Measurements from ENCODE around the gene FBXW7. TPM values are rescaled to one million over a fixed set of nuclear protein-coding genes. Genes with fewer than 3 reads are reported as not detected.

The FBXW7 gene
- total and polyA plus RNA-seq, 5 donors = 14.8 to 52.2 (median 47.3) TPM

DNA sequence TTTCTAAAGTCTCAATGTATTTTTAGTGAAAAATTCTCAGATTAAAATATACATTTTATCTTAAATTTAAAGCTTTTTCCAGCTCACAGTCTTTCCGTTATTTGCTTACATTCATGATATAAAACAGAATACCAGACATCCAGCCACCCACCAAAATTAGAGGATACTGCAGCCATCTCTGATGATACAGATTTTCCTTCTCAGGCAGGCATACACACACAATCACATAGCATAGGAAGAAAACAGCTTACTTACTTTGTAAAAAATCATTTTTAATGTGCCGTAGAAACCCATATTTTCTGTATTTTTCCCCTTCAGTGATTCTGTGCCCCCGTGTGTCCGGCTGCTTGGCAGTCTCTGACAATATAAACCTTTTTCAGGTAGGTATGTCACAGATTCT is 183.7 kb downstream of the FBXW7 start:
- DNase-seq (no peak), ATAC-seq (peak; percentile 13 to 33)
- Histone ChIP-seq H3K4me3 (ENCODE audit: low read length) (peak overlapping the region; percentile 88), H3K9me3 (ENCODE audit: control insufficient read depth, low read length) (no peaks in the 10 kb centered on the region), H3K27me3 (ENCODE audit: control insufficient read depth, insufficient read depth) (no peaks in the 10 kb centered on the region), H3K27ac (ENCODE audit: low read length) (peak overlapping the region; percentile 94), H3K4me1 (ENCODE audit: control insufficient read depth, insufficient read depth, low read length) (no peaks in the 10 kb centered on the region)
- 21% methylated on average over 4 of the region's 4 CpGs for WGBS
- intact Hi-C loops (cut with DNase I) = loop anchor here in 1 of 4 donors (10.0 kb wide), 1 partner anchor 577 kb away; no protein-coding TSS in a partner anchor

GRCh38 chr4:152351080-152351479 is 184.8 kb downstream of the FBXW7 start:
- Histone ChIP-seq H3K4me3 (ENCODE audit: low read length) (peak overlapping the region; percentile 46), H3K4me1 (ENCODE audit: control insufficient read depth, insufficient read depth, low read length) (no peaks in the 10 kb centered on the region), H3K27ac (ENCODE audit: low read length) (no peak overlapping the region), H3K27me3 (ENCODE audit: control insufficient read depth, insufficient read depth) (no peaks in the 10 kb centered on the region), H3K9me3 (ENCODE audit: control insufficient read depth, low read length) (no peaks in the 10 kb centered on the region)
- no peak for DNase-seq
- intact Hi-C loops (cut with DNase I) = loop anchor here in 1 of 4 donors (10.0 kb wide), 1 partner anchor 576 kb away; no protein-coding TSS in a partner anchor
- 76% methylated on average over 2 of the region's 2 CpGs for WGBS
- ATAC-seq = no peak

GRCh38 chr4:152348670-152349069 is 187.2 kb downstream of the FBXW7 start:
- ATAC-seq = no peak
- Histone ChIP-seq H3K4me3 (ENCODE audit: low read length) (peak overlapping the region; percentile 10), H3K27ac (ENCODE audit: low read length) (no peak overlapping the region), H3K9me3 (ENCODE audit: control insufficient read depth, low read length) (no peaks in the 10 kb centered on the region), H3K4me1 (ENCODE audit: control insufficient read depth, insufficient read depth, low read length) (no peaks in the 10 kb centered on the region), H3K27me3 (ENCODE audit: control insufficient read depth, insufficient read depth) (no peaks in the 10 kb centered on the region)
- 34% methylated on average over 1 of the region's 1 CpG for WGBS
- peak in 1 of 3 donors; percentile 2 for DNase-seq
- intact Hi-C loops (cut with DNase I) = no loop called here

GRCh38 chr4:152346979-152347378 is 188.9 kb downstream of the FBXW7 start:
- Histone ChIP-seq H3K27ac (ENCODE audit: low read length) (no peak overlapping the region), H3K9me3 (ENCODE audit: control insufficient read depth, low read length) (no peaks in the 10 kb centered on the region), H3K4me3 (ENCODE audit: low read length) (no peak overlapping the region), H3K27me3 (ENCODE audit: control insufficient read depth, insufficient read depth) (no peaks in the 10 kb centered on the region), H3K4me1 (ENCODE audit: control insufficient read depth, insufficient read depth, low read length) (no peaks in the 10 kb centered on the region)
- DNase-seq = no peak
- 97% methylated on average over 4 of the region's 4 CpGs for WGBS
- no peak for ATAC-seq
- intact Hi-C loops (cut with DNase I) = no loop called here

DNA sequence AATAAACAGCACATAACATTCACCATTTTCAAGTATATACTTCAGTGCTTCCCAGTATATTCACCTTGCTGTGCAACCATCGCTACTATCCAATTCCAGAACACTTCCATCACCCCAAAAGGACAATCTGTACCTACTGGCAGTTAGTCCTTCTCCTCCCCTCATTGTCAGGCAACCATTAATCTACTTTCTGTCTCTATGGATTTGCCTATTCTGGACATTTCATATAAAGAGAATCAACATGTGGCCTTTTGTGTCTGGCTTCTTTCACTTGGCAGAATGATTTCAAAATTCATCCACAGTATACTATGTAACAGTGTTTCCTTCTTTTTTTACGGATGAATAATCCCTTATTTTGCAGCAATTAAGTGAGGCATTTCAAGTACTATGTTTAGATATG is 189.4 kb downstream of the FBXW7 start:
- 95% methylated on average over 2 of the region's 2 CpGs for WGBS
- no peak overlapping the region for H3K4me3 ChIP-seq (ENCODE audit: low read length)
- ATAC-seq = no peak

GRCh38 chr4:152344001-152344400 is 191.9 kb downstream of the FBXW7 start:
- Histone ChIP-seq H3K4me3 (ENCODE audit: low read length) (no peak overlapping the region), H3K27me3 (ENCODE audit: control insufficient read depth, insufficient read depth) (no peaks in the 10 kb centered on the region), H3K9me3 (ENCODE audit: control insufficient read depth, low read length) (no peaks in the 10 kb centered on the region), H3K4me1 (ENCODE audit: control insufficient read depth, insufficient read depth, low read length) (no peaks in the 10 kb centered on the region), H3K27ac (ENCODE audit: low read length) (no peak overlapping the region)
- no peak for ATAC-seq
- DNase-seq = no peak
- intact Hi-C loops (cut with DNase I) = no loop called here

More for the DNA sequence above, 189.4 kb downstream of the FBXW7 start:
- Histone ChIP-seq H3K27me3 (ENCODE audit: control insufficient read depth, insufficient read depth) (no peaks in the 10 kb centered on the region), H3K27ac (ENCODE audit: low read length) (no peak overlapping the region), H3K4me1 (ENCODE audit: control insufficient read depth, insufficient read depth, low read length) (no peaks in the 10 kb centered on the region), H3K9me3 (ENCODE audit: control insufficient read depth, low read length) (no peaks in the 10 kb centered on the region)
- no peak for DNase-seq
- intact Hi-C loops (cut with DNase I) = no loop called here

GRCh38 chr4:152342293-152342692 is 193.6 kb downstream of the FBXW7 start:
- Histone ChIP-seq H3K9me3 (ENCODE audit: control insufficient read depth, low read length) (no peaks in the 10 kb centered on the region), H3K4me1 (ENCODE audit: control insufficient read depth, insufficient read depth, low read length) (no peaks in the 10 kb centered on the region), H3K27me3 (ENCODE audit: control insufficient read depth, insufficient read depth) (no peaks in the 10 kb centered on the region), H3K4me3 (ENCODE audit: low read length) (no peak overlapping the region), H3K27ac (ENCODE audit: low read length) (no peak overlapping the region)
- intact Hi-C loops (cut with DNase I) = no loop called here
- no peak for ATAC-seq
- 95% methylated on average over 3 of the region's 3 CpGs for WGBS
- DNase-seq = no peak

GRCh38 chr4:152340818-152341217 is 195.1 kb downstream of the FBXW7 start:
- Histone ChIP-seq H3K27me3 (ENCODE audit: control insufficient read depth, insufficient read depth) (no peaks in the 10 kb centered on the region), H3K4me1 (ENCODE audit: control insufficient read depth, insufficient read depth, low read length) (no peaks in the 10 kb centered on the region), H3K4me3 (ENCODE audit: low read length) (no peak overlapping the region), H3K9me3 (ENCODE audit: control insufficient read depth, low read length) (no peaks in the 10 kb centered on the region), H3K27ac (ENCODE audit: low read length) (no peak overlapping the region)
- DNase-seq (no peak), ATAC-seq (no peak)
- intact Hi-C loops (cut with DNase I) = no loop called here
- 94% methylated on average over 3 of the region's 3 CpGs for WGBS

- no peaks in the 10 kb centered on the region for H3K4me1 ChIP-seq (ENCODE audit: control insufficient read depth, insufficient read depth, low read length)
- intact Hi-C loops (cut with DNase I) = no loop called here
- H3K27ac ChIP-seq (ENCODE audit: low read length) = no peak overlapping the region
- no peaks in the 10 kb centered on the region for H3K9me3 ChIP-seq (ENCODE audit: control insufficient read depth, low read length)
- no peak for ATAC-seq
- no peak overlapping the region for H3K4me3 ChIP-seq (ENCODE audit: low read length)
- 89% methylated on average over 4 of the region's 4 CpGs for WGBS
- no peak for DNase-seq
- no peaks in the 10 kb centered on the region for H3K27me3 ChIP-seq (ENCODE audit: control insufficient read depth, insufficient read depth)
Measured at GRCh38 chr4:152339576-152339975, 196.3 kb downstream of the FBXW7 start.

- no peak overlapping the region for H3K4me3 ChIP-seq (ENCODE audit: low read length)
- ATAC-seq (no peak), DNase-seq (no peak)
- no peaks in the 10 kb centered on the region for H3K27me3 ChIP-seq (ENCODE audit: control insufficient read depth, insufficient read depth)
- WGBS = 63% methylated on average over 3 of the region's 3 CpGs
- H3K4me1 ChIP-seq (ENCODE audit: control insufficient read depth, insufficient read depth, low read length) = no peaks in the 10 kb centered on the region
- H3K9me3 ChIP-seq (ENCODE audit: control insufficient read depth, low read length) = no peaks in the 10 kb centered on the region
- intact Hi-C loops (cut with DNase I) = no loop called here
- H3K27ac ChIP-seq (ENCODE audit: low read length) = no peak overlapping the region
Measured at GRCh38 chr4:152334931-152335330, 201.0 kb downstream of the FBXW7 start.

DNA sequence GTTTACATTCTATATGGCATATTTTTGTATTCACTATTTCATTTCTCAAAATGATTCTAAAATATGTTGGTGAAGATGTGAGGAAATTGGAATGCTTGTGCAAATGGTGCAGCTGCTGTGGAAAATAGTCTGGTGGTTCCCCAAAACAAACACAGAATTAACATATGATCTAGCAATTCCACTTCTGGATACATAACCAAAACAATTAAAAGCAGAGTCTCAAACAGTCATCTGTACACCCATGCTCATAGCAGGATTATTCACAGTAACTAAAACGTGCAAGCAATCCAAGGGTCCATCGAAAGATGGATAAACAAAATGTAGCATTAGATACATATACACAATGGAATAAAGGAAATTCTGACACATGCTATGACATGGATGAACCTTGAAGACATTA is 204.8 kb downstream of the FBXW7 start:
- Histone ChIP-seq H3K27me3 (ENCODE audit: control insufficient read depth, insufficient read depth) (no peaks in the 10 kb centered on the region), H3K27ac (ENCODE audit: low read length) (no peak overlapping the region), H3K9me3 (ENCODE audit: control insufficient read depth, low read length) (no peaks in the 10 kb centered on the region), H3K4me1 (ENCODE audit: control insufficient read depth, insufficient read depth, low read length) (no peaks in the 10 kb centered on the region), H3K4me3 (ENCODE audit: low read length) (no peak overlapping the region)
- ATAC-seq (no peak), DNase-seq (no peak)
- WGBS = 90% methylated on average over 2 of the region's 2 CpGs
- intact Hi-C loops (cut with DNase I) = no loop called here

- WGBS = 72% methylated on average over 1 of the region's 1 CpG
- Histone ChIP-seq H3K27ac (ENCODE audit: low read length) (no peak overlapping the region), H3K9me3 (ENCODE audit: control insufficient read depth, low read length) (no peaks in the 10 kb centered on the region), H3K27me3 (ENCODE audit: control insufficient read depth, insufficient read depth) (no peaks in the 10 kb centered on the region), H3K4me3 (ENCODE audit: low read length) (no peak overlapping the region), H3K4me1 (ENCODE audit: control insufficient read depth, insufficient read depth, low read length) (no peaks in the 10 kb centered on the region)
- DNase-seq (no peak), ATAC-seq (no peak)
- intact Hi-C loops (cut with DNase I) = no loop called here
Measured at GRCh38 chr4:152328582-152328981, 207.3 kb downstream of the FBXW7 start.
